ENCODE results near the gene SH3TC1. TPM values are rescaled to one million over a fixed set of nuclear protein-coding genes. Genes with fewer than 3 reads are reported as not detected.

The SH3TC1 gene
- polyA plus RNA-seq, 2 of the 4 experiments (the other 2 are of a cell fraction): 2.8 to 7.4 TPM

DNA sequence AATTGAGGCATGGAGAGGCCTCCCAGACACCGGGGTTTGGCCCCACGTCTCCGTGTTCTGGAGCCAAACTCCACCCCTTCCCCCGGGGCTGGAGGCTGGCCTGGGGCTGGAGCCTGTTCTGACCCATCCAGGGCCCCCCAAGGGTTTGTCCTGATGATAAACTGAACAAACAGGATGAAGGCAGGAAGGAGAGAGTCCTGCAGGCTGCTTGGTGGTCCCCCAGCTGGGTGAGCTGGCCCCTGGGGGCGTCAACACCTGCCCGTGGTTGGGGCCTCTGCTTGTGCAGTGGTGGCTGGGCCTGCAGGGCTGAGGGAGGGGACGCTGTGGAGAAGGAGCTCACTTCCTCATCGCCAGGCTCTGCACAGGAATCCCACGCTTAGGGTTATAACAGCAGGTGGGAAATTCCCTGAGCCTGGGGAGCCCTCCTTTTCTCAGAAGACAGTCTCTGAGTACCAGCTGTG, 2.3 kb downstream of the SH3TC1 start (continued):
- TF ChIP-seq FOSL2 (IDR thresholded peaks at IDR 0.05): no peak
- TF ChIP-seq FOSL2 (CRISPR knock-in tag; IDR thresholded peaks at IDR 0.05): no peak
- TF ChIP-seq, protein P1, sequence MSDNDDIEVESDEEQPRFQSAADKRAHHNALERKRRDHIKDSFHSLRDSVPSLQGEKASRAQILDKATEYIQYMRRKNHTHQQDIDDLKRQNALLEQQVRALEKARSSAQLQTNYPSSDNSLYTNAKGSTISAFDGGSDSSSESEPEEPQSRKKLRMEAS (IDR thresholded peaks at IDR 0.05): no peak
- TF ChIP-seq, protein P2, sequence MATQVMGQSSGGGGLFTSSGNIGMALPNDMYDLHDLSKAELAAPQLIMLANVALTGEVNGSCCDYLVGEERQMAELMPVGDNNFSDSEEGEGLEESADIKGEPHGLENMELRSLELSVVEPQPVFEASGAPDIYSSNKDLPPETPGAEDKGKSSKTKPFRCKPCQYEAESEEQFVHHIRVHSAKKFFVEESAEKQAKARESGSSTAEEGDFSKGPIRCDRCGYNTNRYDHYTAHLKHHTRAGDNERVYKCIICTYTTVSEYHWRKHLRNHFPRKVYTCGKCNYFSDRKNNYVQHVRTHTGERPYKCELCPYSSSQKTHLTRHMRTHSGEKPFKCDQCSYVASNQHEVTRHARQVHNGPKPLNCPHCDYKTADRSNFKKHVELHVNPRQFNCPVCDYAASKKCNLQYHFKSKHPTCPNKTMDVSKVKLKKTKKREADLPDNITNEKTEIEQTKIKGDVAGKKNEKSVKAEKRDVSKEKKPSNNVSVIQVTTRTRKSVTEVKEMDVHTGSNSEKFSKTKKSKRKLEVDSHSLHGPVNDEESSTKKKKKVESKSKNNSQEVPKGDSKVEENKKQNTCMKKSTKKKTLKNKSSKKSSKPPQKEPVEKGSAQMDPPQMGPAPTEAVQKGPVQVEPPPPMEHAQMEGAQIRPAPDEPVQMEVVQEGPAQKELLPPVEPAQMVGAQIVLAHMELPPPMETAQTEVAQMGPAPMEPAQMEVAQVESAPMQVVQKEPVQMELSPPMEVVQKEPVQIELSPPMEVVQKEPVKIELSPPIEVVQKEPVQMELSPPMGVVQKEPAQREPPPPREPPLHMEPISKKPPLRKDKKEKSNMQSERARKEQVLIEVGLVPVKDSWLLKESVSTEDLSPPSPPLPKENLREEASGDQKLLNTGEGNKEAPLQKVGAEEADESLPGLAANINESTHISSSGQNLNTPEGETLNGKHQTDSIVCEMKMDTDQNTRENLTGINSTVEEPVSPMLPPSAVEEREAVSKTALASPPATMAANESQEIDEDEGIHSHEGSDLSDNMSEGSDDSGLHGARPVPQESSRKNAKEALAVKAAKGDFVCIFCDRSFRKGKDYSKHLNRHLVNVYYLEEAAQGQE (IDR thresholded peaks at IDR 0.05): no peak
- no peak for TF ChIP-seq MYC (IDR thresholded peaks at IDR 0.05; ENCODE audit: borderline replicate concordance, low read length)
- no peak for TF ChIP-seq JUNB (IDR thresholded peaks at IDR 0.05)
- no peak for TF ChIP-seq CBX8 (IDR thresholded peaks at IDR 0.05)

DNA sequence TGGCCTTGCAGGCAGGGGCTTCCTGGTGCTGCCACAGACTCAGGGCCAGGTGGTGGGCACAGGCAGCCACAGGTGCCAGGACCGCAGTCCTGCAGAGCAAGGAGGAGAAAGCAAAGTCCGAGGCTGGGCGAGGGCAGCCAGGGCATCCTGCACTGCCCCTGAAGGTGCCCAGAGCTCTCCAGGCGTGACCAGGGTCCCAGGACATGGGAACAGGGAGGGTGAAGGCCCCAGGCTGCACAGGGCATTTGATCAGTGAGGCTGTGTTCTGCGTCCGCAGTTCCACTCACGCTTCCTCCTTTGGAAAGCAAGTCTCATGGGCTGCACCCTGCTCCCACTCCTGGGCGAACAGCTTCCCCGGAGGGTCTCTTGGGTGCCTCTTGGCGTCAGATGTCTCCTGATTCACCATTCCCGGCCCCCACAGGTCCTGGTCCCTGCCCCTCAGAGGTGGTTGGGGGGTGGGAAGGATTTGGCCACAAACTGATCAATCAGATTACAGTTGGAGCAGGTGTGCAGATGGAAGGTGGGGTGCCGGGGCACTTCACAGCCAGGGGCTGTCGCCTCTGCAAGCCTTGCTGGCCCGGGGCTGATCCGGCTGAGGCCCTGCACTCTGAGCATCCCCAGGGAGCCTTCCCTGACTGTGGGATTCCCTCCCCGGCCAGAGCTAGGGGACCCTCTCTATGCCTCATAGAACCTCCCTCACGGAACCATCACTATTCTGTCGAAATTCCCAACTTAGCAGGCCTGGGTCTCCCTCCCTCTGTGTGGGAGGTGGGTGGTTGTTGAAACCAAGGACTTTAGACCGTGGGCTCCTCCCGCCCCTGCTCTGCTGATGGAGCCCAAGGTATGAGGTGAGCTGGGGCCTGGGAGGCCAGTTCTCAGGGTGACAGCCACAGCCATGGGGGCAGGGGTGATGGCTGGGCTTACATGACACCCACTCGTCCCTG, 3.3 kb downstream of the SH3TC1 start:
- 94% methylated on average over 14 of the region's 21 CpGs for WGBS (ENCODE audit: missing lambda C conversion rate)
- no peak for DNase-seq (ENCODE audit: low read depth in 1 of 2, low spot score in 1 of 2)
- FAIRE-seq: no peak
- ATAC-seq: no peak
- Histone ChIP-seq H3K4me1 (peaks cover 27% of the 10 kb centered on the region), H3K4me3 (no peak overlapping the region), H3K27ac (no peak overlapping the region), H3K4me2 (no peak overlapping the region), H3K9me3 (no peaks in the 10 kb centered on the region)
- POLR2A ChIA-PET: no interaction called here
- CTCF ChIA-PET: interaction anchor here (0.8 to 1.8 kb wide), 3 partner anchors 26 to 376 kb away, joined by 3 to 4 read pairs (median 3); no protein-coding TSS in a partner anchor
- TF ChIP-seq FOSL2 (IDR thresholded peaks at IDR 0.05): no peak
- no peak for TF ChIP-seq FOSL2 (CRISPR knock-in tag; IDR thresholded peaks at IDR 0.05)
- no peak for TF ChIP-seq HDAC2 (IDR thresholded peaks at IDR 0.05)
- no peak for TF ChIP-seq TFCP2L1 (CRISPR knock-in tag; IDR thresholded peaks at IDR 0.05)
- no peak for TF ChIP-seq RFX5 (IDR thresholded peaks at IDR 0.05)
- no peak for TF ChIP-seq CHD4 (IDR thresholded peaks at IDR 0.05; ENCODE audit: borderline replicate concordance)
- TF ChIP-seq SMC3 (IDR thresholded peaks at IDR 0.05): no peak
- no peak for TF ChIP-seq EP300 (IDR thresholded peaks at IDR 0.05)
- no peak for TF ChIP-seq ZSCAN20 (CRISPR knock-in tag; IDR thresholded peaks at IDR 0.05)
- no peak for TF ChIP-seq HOXB13 (CRISPR knock-in tag; IDR thresholded peaks at IDR 0.05; ENCODE audit: low read depth)
- TF ChIP-seq, protein P3, sequence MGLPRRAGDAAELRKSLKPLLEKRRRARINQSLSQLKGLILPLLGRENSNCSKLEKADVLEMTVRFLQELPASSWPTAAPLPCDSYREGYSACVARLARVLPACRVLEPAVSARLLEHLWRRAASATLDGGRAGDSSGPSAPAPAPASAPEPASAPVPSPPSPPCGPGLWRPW (IDR thresholded peaks at IDR 0.05): no peak
- TF ChIP-seq JUNB (IDR thresholded peaks at IDR 0.05): no peak
- no peak for TF ChIP-seq FOXS1 (CRISPR knock-in tag; IDR thresholded peaks at IDR 0.05)
- no peak for TF ChIP-seq CTCF (IDR thresholded peaks at IDR 0.05)
- no peak for TF ChIP-seq NFE2L2 (conservative IDR thresholded peaks at IDR 0.05; ENCODE audit: low read length)
- TF ChIP-seq, protein P4, sequence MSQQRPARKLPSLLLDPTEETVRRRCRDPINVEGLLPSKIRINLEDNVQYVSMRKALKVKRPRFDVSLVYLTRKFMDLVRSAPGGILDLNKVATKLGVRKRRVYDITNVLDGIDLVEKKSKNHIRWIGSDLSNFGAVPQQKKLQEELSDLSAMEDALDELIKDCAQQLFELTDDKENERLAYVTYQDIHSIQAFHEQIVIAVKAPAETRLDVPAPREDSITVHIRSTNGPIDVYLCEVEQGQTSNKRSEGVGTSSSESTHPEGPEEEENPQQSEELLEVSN (IDR thresholded peaks at IDR 0.05; ENCODE audit: borderline replicate concordance, low read depth): no peak
- TF ChIP-seq CBX8 (IDR thresholded peaks at IDR 0.05): no peak
- no peak for TF ChIP-seq HOXB5 (CRISPR knock-in tag; IDR thresholded peaks at IDR 0.05)
- no peak for TF ChIP-seq JUN (IDR thresholded peaks at IDR 0.05)
- no peak for TF ChIP-seq NPAS2 (CRISPR knock-in tag; IDR thresholded peaks at IDR 0.05; ENCODE audit: borderline replicate concordance)
